ENCODE results near the gene ZPBP.

ZPBP gene

GRCh38 chr7:50037086-50037485 lies 56.0 kb downstream of the ZPBP start:
- no peak for DNase-seq

GRCh38 chr7:50022991-50023390 lies 70.1 kb downstream of the ZPBP start:
- no peak for DNase-seq

GRCh38 chr7:50022451-50022850 lies 70.6 kb downstream of the ZPBP start:
- DNase-seq = no peak

GRCh38 chr7:49995681-49996080 lies 97.4 kb downstream of the ZPBP start:
- DNase-seq = no peak

DNA sequence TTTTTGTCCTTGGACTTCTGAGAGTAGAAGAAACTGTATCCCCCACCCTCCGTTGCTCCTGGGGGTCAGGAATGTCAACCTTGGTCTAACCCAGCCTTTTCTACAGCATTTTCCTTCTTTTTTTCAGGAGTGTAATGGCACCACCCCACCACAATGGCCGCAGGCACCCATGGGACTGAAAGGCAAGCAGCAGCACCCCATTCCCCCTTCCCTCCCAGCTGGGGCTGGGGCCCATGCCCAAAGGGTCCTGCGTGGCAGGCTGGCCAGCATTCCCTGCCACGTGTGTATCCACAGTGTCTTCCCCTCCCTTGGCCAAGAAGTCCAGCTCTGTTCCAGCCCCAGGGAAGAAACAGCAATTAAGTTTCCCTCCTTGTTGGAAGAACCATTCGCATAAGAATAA lies 106.9 kb downstream of the ZPBP start:
- no peak for DNase-seq

DNA sequence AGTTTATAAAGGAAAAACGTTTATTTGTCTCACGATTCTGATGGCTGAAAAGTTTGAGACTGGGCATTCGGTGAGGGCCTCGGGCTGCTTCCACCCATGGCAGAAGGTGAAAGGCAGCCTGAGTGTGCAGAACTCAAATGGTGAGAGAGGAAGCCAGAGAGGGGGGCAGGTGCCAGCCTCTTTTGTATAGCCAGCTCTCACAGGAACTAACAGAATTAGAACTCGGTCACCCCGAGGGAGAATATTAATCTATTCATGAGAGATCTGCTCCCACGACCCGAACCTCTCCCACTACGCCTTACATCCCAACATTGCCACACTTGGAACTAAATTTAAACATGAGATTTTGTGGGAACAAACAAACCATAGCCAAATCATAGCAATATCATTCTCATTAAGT lies 112.6 kb downstream of the ZPBP start:
- no peak for DNase-seq

DNA sequence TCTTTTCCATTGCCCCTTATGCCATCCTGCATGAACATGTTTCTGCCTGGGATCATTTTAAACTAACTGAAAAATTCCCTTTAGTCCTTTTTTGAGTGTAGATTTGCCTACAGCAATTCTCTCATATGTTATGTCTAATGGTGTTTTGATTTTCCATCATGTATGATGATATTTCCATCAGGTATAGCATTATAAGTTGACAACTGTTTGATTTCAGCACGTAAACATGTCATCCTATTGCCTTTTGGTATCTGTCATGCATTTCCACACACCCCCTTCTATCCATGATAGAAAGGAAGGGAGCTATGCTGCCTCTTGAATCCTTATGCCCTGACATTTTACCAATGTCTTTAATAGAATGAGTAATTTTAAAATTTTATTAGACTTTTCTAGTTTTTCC lies 116.8 kb downstream of the ZPBP start:
- DNase-seq = no peak

DNA sequence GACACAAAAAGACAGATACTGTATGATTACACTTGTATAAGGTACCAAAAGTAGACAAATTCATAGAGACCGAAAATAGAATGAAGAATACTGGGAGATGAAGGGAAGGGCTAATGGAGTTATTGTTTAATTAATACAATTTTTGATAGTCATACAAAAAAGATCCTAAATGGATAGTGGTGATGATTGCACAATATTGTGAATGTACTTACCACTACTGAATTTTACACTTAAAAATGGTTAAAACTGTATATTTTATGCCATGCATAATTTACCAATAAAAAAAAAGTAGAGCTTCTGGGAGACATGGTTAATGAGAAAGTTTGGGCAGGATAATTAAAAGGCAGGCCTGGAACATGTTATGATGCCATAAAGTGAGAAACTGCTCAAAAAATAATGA lies 119.0 kb downstream of the ZPBP start:
- DNase-seq = no peak

DNA sequence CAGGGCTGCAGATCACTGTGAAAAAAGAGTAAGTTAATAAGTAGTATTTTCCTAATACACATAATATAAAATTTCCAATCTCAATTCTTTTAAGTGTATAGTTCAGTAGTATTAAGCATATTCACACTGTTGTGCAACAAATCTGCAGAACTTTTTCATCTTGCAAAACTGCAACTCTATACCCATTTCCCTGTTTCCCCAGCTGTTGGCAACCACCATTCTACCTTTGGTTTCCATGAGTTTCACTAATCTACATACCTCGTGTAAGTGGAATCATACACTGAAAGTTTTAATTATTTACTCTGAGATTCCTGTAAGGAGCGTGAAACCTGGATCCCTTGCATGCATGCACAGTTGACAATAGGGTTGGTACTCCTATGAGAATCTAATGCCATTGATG lies 155.4 kb downstream of the ZPBP start:
- no peak for DNase-seq

GRCh38 chr7:49931627-49932026 lies 161.4 kb downstream of the ZPBP start:
- no peak for DNase-seq

- no peak for DNase-seq
Measured at GRCh38 chr7:49928787-49929186, 164.3 kb downstream of the ZPBP start.

- DNase-seq = no peak
Measured at GRCh38 chr7:49927631-49928030, 165.4 kb downstream of the ZPBP start.

DNA sequence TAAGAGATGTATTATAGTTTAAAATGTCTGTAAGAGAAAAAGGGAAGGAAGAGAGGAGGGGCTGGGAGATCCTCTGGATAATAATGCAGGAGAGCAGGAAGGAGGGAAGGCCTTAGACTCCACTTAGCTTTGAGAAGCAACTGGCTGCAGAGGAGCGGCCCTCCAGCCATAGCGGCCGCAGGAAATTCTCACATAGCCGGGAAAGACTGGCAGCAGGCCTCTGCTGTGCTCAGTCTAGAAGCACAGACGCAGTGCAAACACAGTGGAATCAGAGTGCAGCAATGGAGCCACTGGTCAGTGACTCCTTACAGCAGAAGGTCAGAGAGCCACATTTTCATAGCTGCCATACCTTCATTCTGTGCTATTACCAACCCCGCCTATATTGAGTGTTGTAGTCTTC lies 166.3 kb downstream of the ZPBP start:
- no peak for DNase-seq

- no peak for DNase-seq
Measured at GRCh38 chr7:49911909-49912308, 181.1 kb downstream of the ZPBP start.

DNA sequence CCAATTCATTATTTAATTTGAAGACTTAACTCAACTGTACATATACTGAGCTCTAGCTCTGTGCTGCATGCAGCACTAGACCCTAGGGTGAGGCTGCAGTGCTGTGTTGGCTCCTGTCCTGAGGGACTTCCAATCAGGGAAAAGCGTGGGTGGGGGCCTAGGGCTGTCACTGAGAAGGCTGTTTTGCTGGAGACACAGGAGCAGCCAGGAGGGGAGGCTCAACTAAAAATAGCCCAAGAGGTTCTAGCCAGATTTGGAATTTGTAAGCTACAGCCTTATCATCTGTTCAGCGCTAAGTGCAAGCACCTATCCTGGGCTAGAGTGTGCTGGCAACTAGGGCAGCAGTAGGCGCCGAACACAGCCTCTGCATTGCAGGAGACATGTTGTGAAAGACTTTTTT lies 198.5 kb downstream of the ZPBP start:
- no peak for DNase-seq

DNA sequence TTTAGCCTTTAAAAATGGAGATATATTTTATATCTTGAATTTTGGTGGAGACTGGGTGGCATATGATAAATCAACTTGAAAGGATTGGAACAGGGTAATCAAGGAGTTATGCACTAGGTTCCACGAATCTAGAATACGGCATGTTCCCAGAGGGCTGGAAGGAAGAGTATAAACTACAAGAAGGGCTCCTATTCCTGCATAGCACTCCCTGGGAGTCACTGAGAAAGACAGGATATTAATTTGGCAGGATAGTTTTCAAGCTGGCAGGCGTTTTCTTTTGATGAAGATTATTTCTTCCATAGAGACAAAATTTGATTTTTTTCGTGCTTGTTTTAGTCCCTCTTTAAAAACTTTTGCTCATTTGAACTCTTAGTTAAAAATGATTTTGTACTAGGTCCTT lies 199.9 kb downstream of the ZPBP start:
- no peak for DNase-seq

- DNase-seq = no peak
Measured at GRCh38 chr7:49892481-49892880, 200.6 kb downstream of the ZPBP start.

Measured in activated gamma-delta T cell (primary cell).